Progenitor cell of endocrine pancreas (in vitro differentiated cells): ENCODE results near the gene FBXL2. TPM values are rescaled to one million over a fixed set of nuclear protein-coding genes. Genes with fewer than 3 reads are reported as not detected.

Source experiments
- DNase-seq: peaks from one replicate; pipeline ENCODE4 v3.0.0; 2021; ENCODE audit warnings: low spot score; ENCODE audit not compliant: unreplicated experiment
- H3K27ac Mint-ChIP-seq: 2 replicates; pipeline ENCODE4 v1.8.0; 2021; ENCODE audit warnings: mild to moderate bottlenecking, moderate library complexity, mixed read lengths
- H3K27me3 Mint-ChIP-seq: 2 replicates; pipeline ENCODE4 v1.8.0; 2021; ENCODE audit warnings: mixed read lengths
- H3K36me3 Mint-ChIP-seq: 2 replicates; pipeline ENCODE4 v1.8.0; 2022; ENCODE audit warnings: mixed read lengths; ENCODE audit not compliant: insufficient read depth
- H3K4me1 Mint-ChIP-seq: 2 replicates; pipeline ENCODE4 v1.8.0; 2021; ENCODE audit warnings: low read depth, mixed read lengths
- H3K4me3 Mint-ChIP-seq: 2 replicates; pipeline ENCODE4 v1.8.0; 2021; ENCODE audit warnings: low read depth, mild to moderate bottlenecking, moderate library complexity, mixed read lengths
- H3K9me3 Mint-ChIP-seq: 2 replicates; pipeline ENCODE4 v1.8.0; 2021; ENCODE audit warnings: low read depth, mixed read lengths
- CTCF ChIP-seq: fragments of 200-600 bp; sonication (generic); IDR thresholded peaks from one replicate; pipeline ENCODE4 v1.5.0; 2021; ENCODE audit warnings: antibody characterized with exemption, mild to moderate bottlenecking; ENCODE audit not compliant: unreplicated experiment
- total RNA-seq: library from RNA; stranded (reverse); gene quantifications from 2 replicates; pipeline ENCODE4 v1.2.1, GENCODE V29; 2021

Gene FBXL2
- total RNA-seq, 1 donor from 2014 or later = 23.9 TPM

DNA sequence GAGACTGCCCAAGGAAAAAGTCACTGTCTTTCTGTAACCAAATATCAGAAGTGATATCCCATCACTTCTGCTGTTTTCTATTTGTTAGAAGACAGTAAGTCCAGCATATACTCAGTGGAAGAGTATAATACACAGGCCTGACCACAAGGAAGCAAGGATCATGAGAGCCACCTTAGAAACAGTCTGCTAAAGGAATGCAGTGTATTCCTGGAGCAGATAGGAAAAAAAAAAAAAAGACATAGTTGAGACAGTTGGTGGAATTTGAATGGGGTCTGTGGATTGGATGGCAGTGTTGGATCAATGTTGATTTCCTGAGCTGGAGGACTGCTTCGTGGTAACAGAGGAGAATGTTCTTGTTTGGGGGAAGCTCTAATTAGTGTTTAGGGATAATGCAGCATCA, 26.5 kb upstream of the FBXL2 start:
- H3K27ac Mint-ChIP-seq = no peak overlapping the region
- no peak for DNase-seq
- no peaks in the 10 kb centered on the region for H3K36me3 Mint-ChIP-seq
- TF ChIP-seq CTCF = no peak
- no peak overlapping the region for H3K4me3 Mint-ChIP-seq
- peaks cover 3% of the 10 kb centered on the region for H3K4me1 Mint-ChIP-seq
- H3K27me3 Mint-ChIP-seq = no peaks in the 10 kb centered on the region
- peaks cover 2% of the 10 kb centered on the region for H3K9me3 Mint-ChIP-seq

DNA sequence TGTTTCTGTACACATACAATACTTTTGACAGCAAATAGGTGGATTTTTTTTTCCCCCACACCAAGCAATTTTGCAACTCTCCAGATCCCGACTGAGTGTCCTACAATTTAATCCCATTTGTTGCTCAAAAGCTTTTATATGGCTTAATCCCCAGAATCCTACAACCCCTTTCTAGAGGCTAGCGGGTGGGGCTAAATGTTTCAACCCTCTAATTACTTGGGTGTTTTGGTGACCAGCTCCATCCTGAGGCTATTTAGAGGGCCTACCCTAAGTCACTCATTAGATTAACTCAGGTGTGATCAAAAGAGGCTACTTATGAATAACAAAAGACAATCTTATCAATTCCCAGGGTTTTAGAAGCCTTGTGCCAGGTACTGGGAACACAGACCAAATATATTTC, 21.0 kb upstream of the FBXL2 start:
- no peaks in the 10 kb centered on the region for H3K9me3 Mint-ChIP-seq
- no peaks in the 10 kb centered on the region for H3K4me1 Mint-ChIP-seq
- no peaks in the 10 kb centered on the region for H3K36me3 Mint-ChIP-seq
- H3K27ac Mint-ChIP-seq = no peak overlapping the region
- no peak overlapping the region for H3K4me3 Mint-ChIP-seq
- H3K27me3 Mint-ChIP-seq = no peaks in the 10 kb centered on the region
- no peak for DNase-seq
- no peak for TF ChIP-seq CTCF

DNA sequence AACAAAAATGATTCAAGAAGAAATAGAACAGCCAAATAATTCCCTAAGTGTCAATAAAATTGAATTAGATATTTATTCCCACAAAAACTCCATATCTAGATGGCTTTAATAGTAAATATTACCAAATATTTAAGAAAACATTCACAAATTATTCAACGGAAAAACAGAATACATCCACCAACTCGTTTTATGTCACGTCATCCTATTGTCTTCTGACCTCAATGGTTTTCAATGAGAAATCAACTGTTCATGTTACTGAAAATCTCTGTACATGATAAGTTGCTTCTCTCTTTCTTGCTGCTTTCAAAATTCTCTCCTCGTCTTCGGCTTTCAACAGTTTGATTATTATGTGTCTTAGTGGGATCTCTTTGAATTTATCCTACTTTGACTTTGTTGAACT, 17.1 kb upstream of the FBXL2 start:
- H3K27ac Mint-ChIP-seq = no peak overlapping the region
- no peaks in the 10 kb centered on the region for H3K36me3 Mint-ChIP-seq
- peaks cover 5% of the 10 kb centered on the region for H3K9me3 Mint-ChIP-seq
- no peaks in the 10 kb centered on the region for H3K27me3 Mint-ChIP-seq
- H3K4me3 Mint-ChIP-seq = no peak overlapping the region
- H3K4me1 Mint-ChIP-seq = no peaks in the 10 kb centered on the region
- DNase-seq = no peak
- no peak for TF ChIP-seq CTCF

DNA sequence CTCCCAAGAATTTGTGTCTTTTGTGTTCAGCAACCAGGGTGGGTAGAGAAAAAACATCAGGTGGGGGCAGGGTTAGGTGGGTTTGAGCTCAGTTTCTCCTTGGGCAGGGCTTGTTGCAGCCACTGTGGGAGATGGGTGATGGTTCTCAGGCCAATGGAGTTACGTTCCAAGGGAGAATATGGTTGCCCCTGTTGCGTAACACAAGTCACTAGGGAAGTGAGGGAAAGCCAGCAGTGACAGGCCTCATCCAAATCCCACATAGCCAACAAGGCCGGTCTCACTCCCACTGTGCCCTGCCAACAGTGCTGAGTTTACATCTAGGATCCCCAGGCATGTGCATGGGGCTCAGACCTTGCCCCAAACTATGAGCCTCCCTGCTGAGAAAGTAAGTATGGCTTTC, 7.9 kb upstream of the FBXL2 start:
- no peak for TF ChIP-seq CTCF
- no peak for DNase-seq

DNA sequence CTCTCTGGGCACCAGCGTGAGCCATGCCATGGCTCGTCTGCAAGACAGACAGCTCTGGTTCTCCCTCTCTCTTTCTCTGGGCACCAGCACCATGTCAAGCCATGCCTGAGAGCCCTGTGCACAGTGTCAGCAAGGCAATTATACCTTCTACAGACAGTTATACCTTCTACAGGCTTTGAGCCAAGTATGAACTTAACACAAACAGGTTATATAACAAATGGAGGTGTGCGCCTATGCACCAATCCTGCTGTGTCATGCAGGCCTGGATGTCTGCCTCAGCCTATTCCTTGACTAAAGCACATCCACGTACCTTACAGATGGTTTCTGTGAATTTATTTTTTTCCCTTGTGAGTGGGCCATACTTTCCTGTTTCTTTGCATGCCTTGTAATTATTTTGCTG, 5.9 kb upstream of the FBXL2 start:
- Mint-ChIP-seq H3K4me3 (no peak overlapping the region), H3K9me3 (peaks cover 10% of the 10 kb centered on the region), H3K4me1 (no peaks in the 10 kb centered on the region), H3K27ac (no peak overlapping the region), H3K27me3 (peaks cover 3% of the 10 kb centered on the region), H3K36me3 (no peaks in the 10 kb centered on the region)
- DNase-seq = no peak
- no peak for TF ChIP-seq CTCF

More for the DNA sequence above, 7.9 kb upstream of the FBXL2 start:
- H3K4me1 Mint-ChIP-seq = no peaks in the 10 kb centered on the region
- H3K27me3 Mint-ChIP-seq = peaks cover 3% of the 10 kb centered on the region
- H3K4me3 Mint-ChIP-seq = no peak overlapping the region
- H3K36me3 Mint-ChIP-seq = no peaks in the 10 kb centered on the region
- H3K9me3 Mint-ChIP-seq = peaks cover 20% of the 10 kb centered on the region
- H3K27ac Mint-ChIP-seq = no peak overlapping the region
